Left hindlimb (tissue), 1 donor: ENCODE results near the gene NDUFA6.
A peak's percentile ranks its signal among the peaks of the same experiment; 100 is the strongest.
"Not testable (repeated sequence)": the region's sequence is repeated elsewhere in the genome, so short reads cannot be mapped to it uniquely, and the experiment has no call there.

Experiments
- DNase-seq: peaks from one replicate; pipeline ENCODE4 v3.0.0-alpha.2; 2018

NDUFA6 gene

GRCh38 chr22:42112793-42113192 lies 22.2 kb upstream of the NDUFA6 start:
- not testable (repeated sequence) for DNase-seq

- DNase-seq = no peak
Measured at GRCh38 chr22:42111798-42112197, 21.2 kb upstream of the NDUFA6 start.

GRCh38 chr22:42108848-42109247 lies 18.3 kb upstream of the NDUFA6 start:
- DNase-seq = no peak

- not testable (repeated sequence) for DNase-seq
Measured at GRCh38 chr22:42104332-42104860, 13.8 kb upstream of the NDUFA6 start.

GRCh38 chr22:42101199-42101598 lies 10.6 kb upstream of the NDUFA6 start:
- no peak for DNase-seq

- no peak for DNase-seq
Measured at GRCh38 chr22:42091455-42091782, 847 bp upstream of the NDUFA6 start.

- DNase-seq = no peak
Measured at GRCh38 chr22:42086051-42086450, 4.5 kb downstream of the NDUFA6 start.

GRCh38 chr22:42084874-42085273 lies 5.7 kb downstream of the NDUFA6 start:
- DNase-seq = no peak

- no peak for DNase-seq
Measured at GRCh38 chr22:42083119-42083518, 7.5 kb downstream of the NDUFA6 start.

GRCh38 chr22:42080287-42080686 lies 10.3 kb downstream of the NDUFA6 start:
- no peak for DNase-seq

- peak; percentile 99 for DNase-seq
Measured at GRCh38 chr22:42079319-42080251, 11.0 kb downstream of the NDUFA6 start, which contains the start of gene SMDT1. SMDT1 (plus strand) TSS chr22:42079700; CDS start chr22:42079769, 69 bp downstream.

- DNase-seq = no peak
Measured at GRCh38 chr22:42078469-42079318, 11.9 kb downstream of the NDUFA6 start.

GRCh38 chr22:42077486-42078125 lies 13.0 kb downstream of the NDUFA6 start:
- no peak for DNase-seq

- no peak for DNase-seq
Measured at GRCh38 chr22:42076764-42077485, 13.6 kb downstream of the NDUFA6 start.

GRCh38 chr22:42074846-42075676 lies 15.5 kb downstream of the NDUFA6 start:
- no peak for DNase-seq

GRCh38 chr22:42074132-42074811 lies 16.3 kb downstream of the NDUFA6 start, which contains the start of gene PHETA2:
PHETA2 (plus strand) TSS chr22:42074248; CDS start chr22:42077294, 3,046 bp downstream.
- peak; percentile 80 for DNase-seq

GRCh38 chr22:42073621-42074041 lies 16.9 kb downstream of the NDUFA6 start:
- DNase-seq = no peak

- DNase-seq = no peak
Measured at GRCh38 chr22:42072606-42073330, 17.8 kb downstream of the NDUFA6 start.

GRCh38 chr22:42071508-42071907 lies 19.1 kb downstream of the NDUFA6 start:
- DNase-seq = not testable (repeated sequence)
